GM19328 (cell line): ENCODE measurements around the gene RHBDD1.
A peak's percentile ranks its signal among the peaks of the same experiment; 100 is the strongest.
"Not testable (repeated sequence)": the region's sequence is repeated elsewhere in the genome, so short reads cannot be mapped to it uniquely, and the experiment has no call there.

ENCODE experiments used
- ATAC-seq: cut with Tn5 transposase; IDR thresholded peaks from one replicate; pipeline ENCODE4 v1.9.1; 2021; ENCODE audit warnings: mild to moderate bottlenecking, moderate library complexity; ENCODE audit not compliant: unreplicated experiment

Gene RHBDD1

GRCh38 chr2:226799211-226799975 is 36.5 kb upstream of the RHBDD1 start, which contains the start of gene IRS1:
IRS1 (minus strand) TSS chr2:226799820; CDS start chr2:226798738, 1,082 bp downstream.
- peak; percentile 35 for ATAC-seq

DNA sequence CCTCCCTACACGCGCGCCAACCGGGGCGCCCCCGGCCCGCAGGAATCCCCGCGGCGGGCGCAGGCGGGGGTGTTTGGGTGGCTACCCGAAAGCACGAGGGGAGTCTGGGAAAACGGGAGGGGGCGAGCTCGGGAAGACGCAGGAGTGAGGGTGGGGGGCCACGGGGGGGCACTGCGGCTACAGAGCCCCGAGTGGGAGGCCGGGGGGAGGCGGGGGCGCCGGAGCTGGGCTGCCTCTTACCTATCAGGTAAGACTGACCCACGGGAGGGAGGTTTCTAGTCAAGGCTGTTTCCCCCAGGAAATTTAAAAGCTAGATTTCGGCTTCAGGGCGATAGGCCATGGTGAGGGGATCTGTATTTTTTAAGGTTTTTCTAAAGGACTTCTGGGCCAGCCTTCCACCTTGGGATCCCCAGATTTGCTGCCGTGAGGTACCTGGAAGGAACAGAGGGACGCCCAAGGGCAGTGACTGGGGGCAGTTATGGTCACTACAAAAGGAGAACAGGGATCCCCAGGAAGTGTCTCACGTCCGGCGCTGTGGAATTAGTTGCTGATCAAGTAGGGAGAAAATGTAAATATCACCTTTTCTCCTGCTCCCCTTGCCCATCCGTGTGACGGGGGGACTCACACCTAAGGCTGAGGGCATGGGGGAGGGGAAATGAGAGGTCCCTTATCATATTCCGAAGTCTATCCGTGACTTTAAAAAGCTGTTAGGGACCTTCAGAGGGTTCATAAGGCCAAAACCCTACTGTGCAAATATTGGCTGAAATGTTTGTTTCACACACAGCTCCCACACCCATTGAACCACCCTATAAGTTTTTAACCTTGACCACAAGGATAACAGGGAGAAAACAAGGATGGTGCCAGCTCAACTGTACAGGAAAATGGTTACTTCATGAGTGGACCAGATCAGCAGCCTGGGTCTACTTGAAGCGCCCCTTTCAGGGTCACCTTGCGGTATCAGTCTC is 35.6 kb upstream of the RHBDD1 start:
- ATAC-seq, result no peak

GRCh38 chr2:226800941-226801784 is 34.7 kb upstream of the RHBDD1 start:
- ATAC-seq, result peak; percentile 76

DNA sequence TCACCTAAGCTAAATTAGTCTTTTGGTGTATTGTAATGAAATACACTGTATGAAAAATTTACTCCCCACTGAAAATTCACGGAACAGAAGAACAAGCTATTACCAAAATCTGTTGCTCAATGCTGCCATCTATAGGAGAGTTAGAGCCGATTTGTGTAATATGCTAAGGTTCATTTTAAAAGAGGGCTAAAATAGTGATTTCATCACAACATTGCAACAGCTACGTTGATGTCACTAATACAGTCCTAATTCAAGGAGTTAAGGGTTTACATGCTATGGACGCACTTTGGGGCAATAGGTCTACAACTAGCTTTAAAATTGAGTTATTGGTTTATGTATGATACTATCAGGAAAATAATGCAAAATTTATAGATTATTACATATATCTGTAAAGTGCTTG is 33.3 kb upstream of the RHBDD1 start:
- no peak for ATAC-seq

DNA sequence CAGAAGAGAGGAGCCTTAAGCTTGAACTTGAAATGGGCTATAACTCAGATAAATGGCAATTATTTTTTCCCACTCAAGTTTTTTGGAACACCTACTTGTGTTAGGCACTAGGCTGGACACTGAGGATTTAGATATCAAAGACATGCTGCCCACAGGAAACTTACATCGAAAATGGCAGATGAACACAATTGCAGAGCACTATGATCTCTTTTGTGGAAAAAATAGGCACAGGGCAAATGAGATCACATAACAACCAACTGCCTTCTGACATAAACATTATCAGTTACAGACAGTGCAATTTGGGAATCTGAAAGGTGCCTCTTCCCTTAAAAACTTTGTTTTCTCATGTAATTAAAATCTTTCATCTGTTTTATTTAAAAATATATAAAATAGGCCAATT is 32.4 kb upstream of the RHBDD1 start:
- ATAC-seq, result no peak

DNA sequence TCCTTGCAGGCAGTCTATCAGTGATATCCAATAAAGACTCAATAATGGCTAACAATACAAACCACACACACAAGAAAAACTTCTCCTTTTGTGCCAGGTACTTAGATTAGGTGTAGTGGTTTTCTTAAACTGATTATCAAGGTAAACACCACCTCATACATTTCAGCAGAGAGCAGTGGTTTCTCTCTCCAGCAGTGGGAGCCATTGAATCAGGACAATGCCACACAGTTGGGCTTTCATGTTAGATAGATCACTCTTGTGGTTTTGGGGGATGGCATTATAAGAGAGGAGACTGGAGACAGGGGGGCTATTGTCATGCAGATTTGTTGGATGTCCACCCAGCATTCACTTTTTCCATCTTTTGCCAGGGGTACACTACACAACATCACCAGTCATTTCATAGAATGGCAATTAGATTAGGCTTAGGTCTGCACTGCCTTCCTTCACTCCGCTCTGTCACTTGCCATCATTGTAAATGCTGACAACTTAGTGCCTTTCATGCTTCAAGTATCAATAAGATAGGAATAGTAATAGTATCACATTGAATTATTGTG is 22.6 kb upstream of the RHBDD1 start:
- ATAC-seq, result peak; percentile 59

DNA sequence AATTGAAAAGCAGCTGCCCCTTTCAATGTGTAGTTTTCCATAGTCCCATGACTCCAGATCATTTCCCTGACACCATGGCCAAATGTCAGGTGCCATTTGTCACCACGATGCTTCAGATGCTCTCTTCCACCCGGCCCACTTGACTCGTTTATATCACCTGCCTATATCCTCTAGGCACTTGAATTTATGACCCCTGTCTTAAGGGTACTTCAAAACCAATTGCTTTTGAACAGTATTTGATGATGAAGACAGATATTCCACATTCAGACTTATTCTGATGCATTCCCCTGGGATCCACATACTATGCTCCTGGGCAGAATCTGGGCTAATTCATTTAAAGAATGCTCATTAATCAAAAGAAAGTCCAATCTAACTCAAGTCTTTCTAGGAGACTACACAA is 16.9 kb upstream of the RHBDD1 start:
- no peak for ATAC-seq

GRCh38 chr2:226825056-226825455 is 10.8 kb upstream of the RHBDD1 start:
- no peak for ATAC-seq

DNA sequence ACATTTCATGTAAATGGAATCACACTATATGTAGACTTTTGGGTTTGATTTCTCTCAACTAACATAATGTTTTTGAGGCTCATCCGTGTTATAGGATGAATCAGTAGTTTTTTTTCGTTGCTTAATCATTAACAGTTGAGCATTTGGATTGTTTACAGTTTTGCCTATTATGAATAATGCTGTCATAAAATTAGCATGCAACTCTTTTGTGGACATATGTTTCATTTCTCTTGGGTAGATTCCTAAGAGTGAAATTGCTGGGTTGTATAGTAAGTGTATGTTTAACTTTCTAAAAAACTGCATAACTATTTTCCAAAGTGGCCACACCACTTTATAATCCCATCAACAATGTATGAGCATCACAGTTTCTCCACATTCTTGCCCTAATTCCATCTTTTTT is 7.7 kb upstream of the RHBDD1 start:
- no peak for ATAC-seq

GRCh38 chr2:226829721-226830631 is 5.9 kb upstream of the RHBDD1 start:
- ATAC-seq, result no peak

- ATAC-seq, result no peak
Measured at GRCh38 chr2:226831266-226831665, 4.6 kb upstream of the RHBDD1 start.

DNA sequence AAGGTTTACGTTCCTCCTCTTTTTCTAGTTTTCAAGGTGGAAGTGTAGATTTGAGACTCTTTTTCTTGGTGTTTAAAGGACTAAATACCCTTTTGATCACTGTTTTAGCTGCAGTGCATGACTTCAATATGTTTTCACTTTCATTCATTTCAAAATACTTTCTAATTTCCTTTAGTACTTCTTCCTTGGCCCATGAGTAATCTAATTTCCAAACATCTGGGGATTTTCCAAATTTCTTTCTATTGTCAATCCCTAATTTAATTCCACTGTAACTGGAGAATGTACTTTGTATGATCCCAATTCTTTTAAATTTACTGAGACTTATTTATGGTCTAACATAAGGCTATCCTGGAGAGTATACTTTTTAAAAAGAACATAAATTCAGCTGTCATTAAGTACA is 3.8 kb upstream of the RHBDD1 start:
- no peak for ATAC-seq

- ATAC-seq, result not testable (repeated sequence)
Measured at GRCh38 chr2:226834880-226835279, 974 bp upstream of the RHBDD1 start.

DNA sequence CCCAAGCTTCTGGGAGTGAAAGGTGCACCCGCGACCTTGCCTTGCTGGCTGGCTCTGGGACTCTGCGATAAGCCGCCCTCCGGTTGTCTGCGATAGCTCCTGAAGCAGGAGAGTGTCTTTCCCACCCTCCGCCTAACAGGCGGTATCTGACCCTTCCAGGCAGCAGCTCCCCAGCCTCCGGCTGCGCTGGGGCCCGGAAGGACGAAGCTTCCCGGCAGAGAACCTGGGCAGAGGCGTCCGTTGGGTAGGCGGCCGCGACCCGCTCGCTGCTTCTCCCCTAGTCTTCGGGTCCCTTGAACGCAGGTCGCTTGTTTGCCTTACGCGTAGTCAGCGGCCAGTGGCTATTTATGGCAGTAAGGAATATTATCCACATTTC is 446 bp upstream of the RHBDD1 start:
- ATAC-seq, result peak; percentile 15

GRCh38 chr2:226836548-226836885 is 663 bp downstream of the RHBDD1 start:
- no peak for ATAC-seq

DNA sequence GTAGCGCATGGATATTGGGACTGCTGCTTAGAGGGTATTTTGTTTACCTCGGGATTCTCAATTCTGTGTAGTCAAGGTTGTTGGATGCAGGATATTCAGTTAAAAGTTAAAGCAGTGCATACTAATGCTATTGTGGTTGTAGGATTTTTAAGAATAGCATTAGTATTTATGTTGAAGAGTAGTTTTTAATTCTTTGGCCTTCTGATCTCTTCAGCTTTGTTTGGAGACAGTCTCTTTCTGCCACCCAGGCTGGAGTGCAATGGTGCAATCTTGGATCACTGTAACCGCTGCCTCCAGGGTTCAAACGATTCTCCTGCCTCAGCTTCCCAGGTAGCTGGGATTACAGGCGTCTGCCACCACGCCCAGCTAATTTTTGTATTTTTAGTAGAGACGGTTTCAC is 1.5 kb downstream of the RHBDD1 start:
- no peak for ATAC-seq

DNA sequence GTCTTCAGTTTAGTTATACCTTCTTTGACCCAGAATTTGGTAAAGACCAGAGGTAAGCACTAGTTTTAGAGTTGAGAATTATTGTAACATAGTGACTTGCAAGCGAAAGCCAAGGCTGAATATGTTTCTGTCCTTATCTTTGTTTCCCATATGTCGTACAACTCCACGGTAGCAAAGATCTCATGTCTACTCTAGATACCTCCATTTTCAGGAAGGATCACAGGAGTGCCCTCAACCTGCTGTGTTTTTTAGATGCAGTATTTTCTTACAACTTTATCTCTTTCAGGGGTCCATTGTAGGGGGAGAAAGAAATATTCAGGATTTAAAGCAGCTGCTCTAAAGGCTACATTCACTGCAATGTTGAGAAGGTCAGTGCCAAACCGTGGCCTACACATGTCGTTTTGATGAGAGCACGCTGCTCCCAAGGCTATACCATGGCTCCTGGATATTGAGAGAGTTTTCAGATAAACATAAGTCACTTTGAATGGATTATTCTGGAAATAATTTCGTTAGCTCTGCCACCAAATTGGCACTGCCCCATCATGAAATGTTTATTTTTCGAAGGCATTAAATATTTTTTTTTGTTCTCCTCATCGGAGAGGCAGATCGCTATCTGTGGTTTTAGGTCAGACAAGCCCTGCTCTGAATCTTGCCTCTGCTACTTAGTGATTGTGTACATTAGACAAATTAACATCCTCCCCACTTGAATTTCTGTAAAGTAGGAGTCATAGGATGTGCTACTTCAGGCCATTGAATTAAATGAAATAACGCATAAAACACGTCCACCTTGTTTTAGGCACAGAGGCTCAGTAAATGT is 2.1 kb downstream of the RHBDD1 start:
- ATAC-seq, result no peak

DNA sequence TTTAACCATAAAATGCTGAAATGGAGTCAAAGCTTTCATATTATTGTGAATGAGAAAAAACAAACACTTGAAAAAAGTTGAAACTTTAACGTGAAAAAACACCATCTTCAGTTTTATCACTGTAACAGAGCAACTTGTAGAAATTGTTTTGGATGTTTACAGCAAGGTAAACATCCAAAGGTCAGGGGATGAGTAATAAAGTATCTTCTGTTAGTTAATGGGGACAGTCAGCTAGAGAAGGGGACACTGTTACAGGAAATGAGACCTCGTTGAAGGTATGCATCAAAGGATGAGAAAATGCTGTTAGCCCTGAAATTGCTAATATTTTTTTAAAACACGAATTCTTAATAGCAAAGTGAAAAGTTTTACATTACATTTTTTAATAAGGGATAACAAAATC is 2.9 kb downstream of the RHBDD1 start:
- ATAC-seq, result no peak

DNA sequence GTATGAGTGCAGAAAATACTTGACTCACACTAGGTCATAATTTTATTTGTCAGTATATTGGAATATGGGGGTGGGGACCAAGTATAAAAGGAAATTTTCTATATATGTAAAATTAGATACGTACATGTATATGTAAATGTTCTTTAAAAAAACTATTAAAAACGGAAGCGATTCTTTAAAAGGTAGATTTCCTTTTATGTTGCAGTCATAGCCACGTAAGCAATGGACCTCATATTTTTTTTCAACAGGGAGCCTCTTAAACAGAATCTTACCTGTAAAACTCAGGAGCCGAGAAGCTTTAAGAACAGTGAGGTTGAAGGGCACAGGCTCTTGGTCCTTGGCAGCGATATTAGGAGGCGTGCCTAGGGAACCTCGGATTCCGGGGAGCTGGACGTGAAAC is 3.3 kb downstream of the RHBDD1 start:
- ATAC-seq, result no peak
